Neural crest cell (in vitro differentiated cells): Measurements from ENCODE around the gene CCDC7. TPM values are rescaled to one million over a fixed set of nuclear protein-coding genes. Genes with fewer than 3 reads are reported as not detected.

Experiments
- DNase-seq: peaks from one replicate; pipeline ENCODE4 v3.0.0; 2021; ENCODE audit warnings: low read depth, mixed read lengths, low spot score
- H3K27ac Mint-ChIP-seq: one replicate; pipeline ENCODE4 v1.8.0; 2021; ENCODE audit warnings: mild to moderate bottlenecking, mixed read lengths; ENCODE audit not compliant: unreplicated experiment
- H3K27me3 Mint-ChIP-seq: 2 replicates; pipeline ENCODE4 v1.8.0; 2021; ENCODE audit warnings: low read depth, mild to moderate bottlenecking, mixed read lengths
- H3K36me3 Mint-ChIP-seq: 2 replicates; pipeline ENCODE4 v1.8.0; 2021; ENCODE audit warnings: low read depth, mild to moderate bottlenecking, mixed read lengths
- H3K4me1 Mint-ChIP-seq: 2 replicates; pipeline ENCODE4 v1.8.0; 2021; ENCODE audit warnings: mixed read lengths
- H3K4me3 Mint-ChIP-seq: one replicate; pipeline ENCODE4 v1.8.0; 2021; ENCODE audit warnings: mild to moderate bottlenecking, mixed read lengths
- H3K9me3 Mint-ChIP-seq: 2 replicates; pipeline ENCODE4 v1.8.0; 2021; ENCODE audit warnings: mixed read lengths
- total RNA-seq: library from RNA; stranded (reverse); gene quantifications from 2 replicates; pipeline ENCODE4 v1.2.1, GENCODE V29; 2021
- TF ChIP-seq, protein P1 (sequence below): fragments of 200-600 bp; sonication (generic); conservative IDR thresholded peaks from 2 replicates; pipeline ENCODE4 v1.5.0; 2021; ENCODE audit warnings: antibody characterized with exemption, mild to moderate bottlenecking

Gene CCDC7
- total RNA-seq, 1 donor from 2014 or later: 5.2 TPM

DNA sequence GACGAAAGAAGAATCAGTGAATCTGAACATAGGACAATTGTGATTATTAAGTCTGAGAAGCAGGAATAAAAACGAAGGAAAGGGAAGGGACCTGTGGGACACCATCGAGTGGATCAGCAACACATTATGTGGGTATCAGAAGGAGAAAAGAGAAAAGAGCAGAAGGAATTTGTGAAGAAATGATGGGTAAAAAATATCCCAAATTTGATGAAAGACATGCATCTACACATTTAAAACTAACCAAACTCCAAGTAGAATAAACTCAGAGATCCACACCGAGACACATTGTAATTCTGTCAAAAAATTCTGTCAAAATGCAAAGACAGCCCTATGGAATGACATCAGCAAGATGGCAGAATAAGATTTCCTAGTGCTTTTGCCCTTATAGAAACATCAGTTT, 341.0 kb downstream of the CCDC7 start:
- no peak overlapping the region for H3K27ac Mint-ChIP-seq
- no peaks in the 10 kb centered on the region for H3K27me3 Mint-ChIP-seq
- no peak for DNase-seq
- peaks cover 6% of the 10 kb centered on the region for H3K9me3 Mint-ChIP-seq
- peaks cover 3% of the 10 kb centered on the region for H3K36me3 Mint-ChIP-seq
- H3K4me1 Mint-ChIP-seq: no peaks in the 10 kb centered on the region
- H3K4me3 Mint-ChIP-seq: no peak overlapping the region
- TF ChIP-seq, protein P1, sequence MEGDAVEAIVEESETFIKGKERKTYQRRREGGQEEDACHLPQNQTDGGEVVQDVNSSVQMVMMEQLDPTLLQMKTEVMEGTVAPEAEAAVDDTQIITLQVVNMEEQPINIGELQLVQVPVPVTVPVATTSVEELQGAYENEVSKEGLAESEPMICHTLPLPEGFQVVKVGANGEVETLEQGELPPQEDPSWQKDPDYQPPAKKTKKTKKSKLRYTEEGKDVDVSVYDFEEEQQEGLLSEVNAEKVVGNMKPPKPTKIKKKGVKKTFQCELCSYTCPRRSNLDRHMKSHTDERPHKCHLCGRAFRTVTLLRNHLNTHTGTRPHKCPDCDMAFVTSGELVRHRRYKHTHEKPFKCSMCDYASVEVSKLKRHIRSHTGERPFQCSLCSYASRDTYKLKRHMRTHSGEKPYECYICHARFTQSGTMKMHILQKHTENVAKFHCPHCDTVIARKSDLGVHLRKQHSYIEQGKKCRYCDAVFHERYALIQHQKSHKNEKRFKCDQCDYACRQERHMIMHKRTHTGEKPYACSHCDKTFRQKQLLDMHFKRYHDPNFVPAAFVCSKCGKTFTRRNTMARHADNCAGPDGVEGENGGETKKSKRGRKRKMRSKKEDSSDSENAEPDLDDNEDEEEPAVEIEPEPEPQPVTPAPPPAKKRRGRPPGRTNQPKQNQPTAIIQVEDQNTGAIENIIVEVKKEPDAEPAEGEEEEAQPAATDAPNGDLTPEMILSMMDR: no peak

DNA sequence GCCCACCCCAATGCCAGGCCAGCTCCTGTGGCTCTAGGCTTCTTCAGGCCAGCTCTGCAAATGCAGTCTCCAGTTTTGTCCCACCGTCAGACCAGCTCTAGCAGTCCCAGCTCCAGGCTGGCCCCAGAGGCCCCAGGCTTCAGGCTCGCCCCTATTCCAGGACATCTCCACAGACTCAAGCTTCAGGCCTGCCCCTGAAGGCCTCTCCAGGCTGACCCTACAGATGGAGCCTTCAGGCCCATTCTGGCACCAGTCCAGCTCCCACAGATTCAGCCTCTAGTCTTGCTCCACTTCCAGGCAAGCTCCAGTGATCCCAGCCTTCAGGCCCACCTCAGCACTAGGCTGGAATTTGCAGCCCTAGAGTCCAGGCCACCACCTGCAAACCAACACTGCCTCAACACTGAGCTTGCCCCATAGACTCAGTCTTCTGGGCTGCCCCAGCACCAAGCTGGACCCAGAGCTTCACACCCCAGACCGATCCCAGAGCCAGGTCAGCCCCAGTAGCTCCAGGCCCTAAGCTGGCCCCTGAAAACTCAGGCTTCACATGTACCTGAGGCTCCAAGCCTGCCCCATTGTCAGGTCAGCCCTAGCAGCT, 341.8 kb downstream of the CCDC7 start:
- TF ChIP-seq, protein P1: no peak
- no peak for DNase-seq
- H3K36me3 Mint-ChIP-seq: peaks cover 3% of the 10 kb centered on the region
- H3K27me3 Mint-ChIP-seq: no peaks in the 10 kb centered on the region
- no peaks in the 10 kb centered on the region for H3K4me1 Mint-ChIP-seq
- no peak overlapping the region for H3K27ac Mint-ChIP-seq
- no peak overlapping the region for H3K4me3 Mint-ChIP-seq
- peaks cover 6% of the 10 kb centered on the region for H3K9me3 Mint-ChIP-seq

DNA sequence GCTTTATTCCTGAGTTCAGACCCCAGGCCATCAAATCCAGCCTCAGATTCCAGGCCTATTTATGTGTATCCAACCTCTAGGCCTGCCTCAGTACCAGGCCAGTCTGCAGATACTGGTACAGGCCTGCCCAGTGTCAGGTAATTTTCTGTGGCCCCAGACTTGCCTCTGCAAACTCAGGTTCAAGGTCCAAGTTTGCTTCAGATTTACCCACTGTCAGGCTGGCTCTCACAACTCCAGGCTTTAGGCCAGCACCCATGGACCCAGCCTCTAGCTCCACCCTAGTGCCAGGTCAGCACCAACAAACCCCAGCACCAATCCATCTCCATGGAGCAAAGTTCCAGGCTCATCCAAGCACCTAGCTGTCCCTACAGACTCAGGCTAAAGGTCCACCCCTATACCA, 342.4 kb downstream of the CCDC7 start:
- no peaks in the 10 kb centered on the region for H3K4me1 Mint-ChIP-seq
- H3K9me3 Mint-ChIP-seq: peaks cover 6% of the 10 kb centered on the region
- H3K27me3 Mint-ChIP-seq: no peaks in the 10 kb centered on the region
- no peak overlapping the region for H3K4me3 Mint-ChIP-seq
- peaks cover 3% of the 10 kb centered on the region for H3K36me3 Mint-ChIP-seq
- no peak overlapping the region for H3K27ac Mint-ChIP-seq
- TF ChIP-seq, protein P1: no peak
- no peak for DNase-seq

DNA sequence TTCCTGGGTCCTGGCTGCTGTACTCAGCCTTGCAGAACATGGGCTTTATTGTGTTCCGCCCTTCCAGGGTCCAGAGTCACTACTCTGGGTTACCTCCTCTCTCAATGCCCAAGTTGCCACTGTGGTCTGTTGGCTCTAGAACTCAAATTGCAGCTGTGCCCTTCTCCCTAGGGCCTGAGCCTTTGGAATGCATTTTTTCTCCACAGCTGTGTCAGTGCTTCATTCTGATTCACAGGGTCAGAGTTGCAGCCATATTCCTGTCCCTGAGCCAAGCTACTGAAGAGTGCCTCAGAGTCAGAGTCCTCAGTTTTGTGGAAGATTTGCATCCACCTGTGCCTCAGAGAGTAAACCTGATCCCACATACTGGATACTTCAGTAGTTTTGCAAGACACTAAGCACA, 344.5 kb downstream of the CCDC7 start:
- Mint-ChIP-seq H3K4me1 (no peaks in the 10 kb centered on the region), H3K36me3 (peaks cover 3% of the 10 kb centered on the region), H3K9me3 (peaks cover 6% of the 10 kb centered on the region), H3K27ac (no peak overlapping the region), H3K27me3 (no peaks in the 10 kb centered on the region), H3K4me3 (no peak overlapping the region)
- TF ChIP-seq, protein P1: no peak
- no peak for DNase-seq

DNA sequence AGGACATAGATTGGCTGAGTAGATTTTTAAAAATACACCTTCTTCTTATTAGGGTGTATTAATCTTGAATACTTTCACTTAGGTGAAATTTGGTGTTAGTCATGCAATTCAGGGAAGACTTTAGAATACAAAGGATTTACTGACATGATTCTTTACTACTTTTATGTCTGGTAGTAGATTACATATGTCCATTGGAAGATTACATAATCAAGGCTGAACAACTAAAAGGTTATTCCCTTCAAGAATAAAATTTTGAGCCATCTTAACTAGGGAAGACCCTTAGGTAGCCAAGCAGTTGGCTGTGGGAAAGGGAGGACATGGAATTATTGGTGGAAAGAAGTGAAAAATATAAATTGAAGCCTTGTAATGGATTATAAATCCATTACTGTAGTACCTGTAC, 347.1 kb downstream of the CCDC7 start:
- no peaks in the 10 kb centered on the region for H3K9me3 Mint-ChIP-seq
- no peak overlapping the region for H3K4me3 Mint-ChIP-seq
- no peaks in the 10 kb centered on the region for H3K36me3 Mint-ChIP-seq
- no peaks in the 10 kb centered on the region for H3K27me3 Mint-ChIP-seq
- H3K27ac Mint-ChIP-seq: no peak overlapping the region
- TF ChIP-seq, protein P1: no peak
- no peaks in the 10 kb centered on the region for H3K4me1 Mint-ChIP-seq
- DNase-seq: no peak
